ENCODE measurements around the gene NUDT8. TPM values are rescaled to one million over a fixed set of nuclear protein-coding genes. Genes with fewer than 3 reads are reported as not detected.

NUDT8 gene
- polyA plus RNA-seq, 6 donors from 2014 or later: 2.9 to 15.3 (median 10.0) TPM

Other genes starting within 250 kb of the NUDT8 start
- gene RAD9A, start 238.0 kb downstream of the NUDT8 start, polyA plus RNA-seq (ENCODE audit: low read depth in 6 of 6): 10 to 100 TPM in 4 of 6 donors, 1 to 10 TPM in 2; 6.7 to 17.5 (median 11.0) TPM
- gene PPP1CA, start 228.1 kb downstream of the NUDT8 start, polyA plus RNA-seq (ENCODE audit: low read depth in 6 of 6): 100 to 1,000 TPM; 492 to 795 (median 530) TPM
- 100 to 1,000 TPM; 190 to 304 (median 239) TPM for gene TBC1D10C, start 225.9 kb downstream of the NUDT8 start, polyA plus RNA-seq (ENCODE audit: low read depth in 6 of 6)
- gene CARNS1, start 214.3 kb downstream of the NUDT8 start, polyA plus RNA-seq (ENCODE audit: low read depth in 6 of 6): 1 to 10 TPM in 5 of 6 donors, under 1 TPM in 1; 0.80 to 2.9 (median 1.7) TPM
- 10 to 100 TPM; 37.9 to 54.7 (median 50.0) TPM for gene RPS6KB2, start 201.4 kb downstream of the NUDT8 start, polyA plus RNA-seq (ENCODE audit: low read depth in 6 of 6)
- 1,000 to 10,000 TPM in 3 of 6 donors, 100 to 1,000 TPM in 3; 953 to 1,146 (median 1,009) TPM for gene PTPRCAP, start 192.3 kb downstream of the NUDT8 start, polyA plus RNA-seq (ENCODE audit: low read depth in 6 of 6)
- gene CORO1B, start 186.5 kb downstream of the NUDT8 start, polyA plus RNA-seq (ENCODE audit: low read depth in 6 of 6): 1 to 10 TPM; 6.5 to 9.9 (median 8.7) TPM
- 1 to 10 TPM in 5 of 6 donors, not detected in 1; 1.1 to 2.5 (median 1.7) TPM for gene GPR152, start 177.2 kb downstream of the NUDT8 start, polyA plus RNA-seq (ENCODE audit: low read depth in 6 of 6)
- gene CABP4, start 174.6 kb downstream of the NUDT8 start, polyA plus RNA-seq (ENCODE audit: low read depth in 6 of 6): 1 to 10 TPM in 5 of 6 donors, not detected in 1; 1.5 to 6.8 (median 2.1) TPM
- gene TMEM134, start 160.7 kb downstream of the NUDT8 start, polyA plus RNA-seq (ENCODE audit: low read depth in 6 of 6): 100 to 1,000 TPM; 183 to 250 (median 221) TPM
- 100 to 1,000 TPM in 4 of 6 donors, 10 to 100 TPM in 2; 86.8 to 149 (median 120) TPM for gene AIP, start 146.9 kb downstream of the NUDT8 start, polyA plus RNA-seq (ENCODE audit: low read depth in 6 of 6)
- gene PITPNM1, start 124.6 kb downstream of the NUDT8 start, polyA plus RNA-seq (ENCODE audit: low read depth in 6 of 6): 10 to 100 TPM; 10.9 to 34.9 (median 14.5) TPM
- gene CDK2AP2, start 121.8 kb downstream of the NUDT8 start, polyA plus RNA-seq (ENCODE audit: low read depth in 6 of 6): 100 to 1,000 TPM in 5 of 6 donors, 10 to 100 TPM in 1; 87.4 to 161 (median 111) TPM
- not detected for gene CABP2, start 106.5 kb downstream of the NUDT8 start, polyA plus RNA-seq (ENCODE audit: low read depth in 6 of 6)
- 100 to 1,000 TPM; 225 to 406 (median 317) TPM for gene GSTP1, start 46.1 kb downstream of the NUDT8 start, polyA plus RNA-seq (ENCODE audit: low read depth in 6 of 6)
- 100 to 1,000 TPM; 110 to 165 (median 124) TPM for gene NDUFV1, start 23.0 kb downstream of the NUDT8 start, polyA plus RNA-seq (ENCODE audit: low read depth in 6 of 6)
- gene TBX10, start 9.8 kb upstream of the NUDT8 start, polyA plus RNA-seq (ENCODE audit: low read depth in 6 of 6): not detected
- 1 to 10 TPM in 5 of 6 donors, under 1 TPM in 1; 0.80 to 6.6 (median 2.5) TPM for gene ACY3, start 20.8 kb upstream of the NUDT8 start, polyA plus RNA-seq (ENCODE audit: low read depth in 6 of 6)
- gene ALDH3B2, start 44.7 kb upstream of the NUDT8 start, polyA plus RNA-seq (ENCODE audit: low read depth in 6 of 6): 1 to 10 TPM in 2 of 6 donors, under 1 TPM in 1, not detected in 3; 0.30 to 2.4 (median 1.1) TPM